ENCODE measurements around the gene IRF7.

DNA sequence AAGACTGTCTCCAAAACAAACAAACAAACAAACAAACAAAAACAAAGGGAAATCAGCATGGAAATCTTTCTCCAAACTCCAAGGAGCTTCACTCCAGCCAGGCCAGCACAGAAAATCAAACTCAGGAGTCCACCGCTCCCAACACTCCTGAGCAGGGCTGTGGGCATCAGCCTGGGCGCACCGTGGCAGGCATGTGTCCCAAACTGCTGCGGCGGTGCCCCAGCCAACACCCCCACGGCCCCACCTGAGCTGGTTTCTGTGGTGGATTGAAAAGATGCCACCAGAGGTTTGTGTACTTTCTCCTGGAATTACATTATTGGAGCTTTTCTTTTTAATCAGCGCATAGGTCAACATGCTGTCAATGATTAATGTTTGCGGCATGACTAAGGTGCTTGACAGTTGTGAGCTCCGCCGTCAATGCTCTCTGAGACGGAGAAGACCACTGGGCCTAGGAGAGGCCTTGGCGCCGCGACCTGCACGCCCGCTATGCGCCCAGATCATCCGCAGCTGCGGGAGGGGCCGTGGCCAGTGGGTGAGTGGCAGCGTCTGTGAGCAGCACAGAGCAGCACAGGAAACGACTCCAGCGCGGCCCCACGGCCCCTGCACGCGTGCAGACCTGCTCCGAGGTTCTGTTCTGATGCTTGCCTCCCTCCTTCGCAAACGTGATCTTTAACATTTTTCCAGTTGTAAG lies 39.4 kb upstream of the IRF7 start:
- TF ChIP-seq, protein P1, sequence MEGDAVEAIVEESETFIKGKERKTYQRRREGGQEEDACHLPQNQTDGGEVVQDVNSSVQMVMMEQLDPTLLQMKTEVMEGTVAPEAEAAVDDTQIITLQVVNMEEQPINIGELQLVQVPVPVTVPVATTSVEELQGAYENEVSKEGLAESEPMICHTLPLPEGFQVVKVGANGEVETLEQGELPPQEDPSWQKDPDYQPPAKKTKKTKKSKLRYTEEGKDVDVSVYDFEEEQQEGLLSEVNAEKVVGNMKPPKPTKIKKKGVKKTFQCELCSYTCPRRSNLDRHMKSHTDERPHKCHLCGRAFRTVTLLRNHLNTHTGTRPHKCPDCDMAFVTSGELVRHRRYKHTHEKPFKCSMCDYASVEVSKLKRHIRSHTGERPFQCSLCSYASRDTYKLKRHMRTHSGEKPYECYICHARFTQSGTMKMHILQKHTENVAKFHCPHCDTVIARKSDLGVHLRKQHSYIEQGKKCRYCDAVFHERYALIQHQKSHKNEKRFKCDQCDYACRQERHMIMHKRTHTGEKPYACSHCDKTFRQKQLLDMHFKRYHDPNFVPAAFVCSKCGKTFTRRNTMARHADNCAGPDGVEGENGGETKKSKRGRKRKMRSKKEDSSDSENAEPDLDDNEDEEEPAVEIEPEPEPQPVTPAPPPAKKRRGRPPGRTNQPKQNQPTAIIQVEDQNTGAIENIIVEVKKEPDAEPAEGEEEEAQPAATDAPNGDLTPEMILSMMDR (IDR thresholded peaks at IDR 0.05; ENCODE audit: low read depth, low read length) = no peak
- TF ChIP-seq, protein P2, sequence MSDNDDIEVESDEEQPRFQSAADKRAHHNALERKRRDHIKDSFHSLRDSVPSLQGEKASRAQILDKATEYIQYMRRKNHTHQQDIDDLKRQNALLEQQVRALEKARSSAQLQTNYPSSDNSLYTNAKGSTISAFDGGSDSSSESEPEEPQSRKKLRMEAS (IDR thresholded peaks at IDR 0.05; ENCODE audit: low read depth, low read length) = no peak
- no peak for TF ChIP-seq POLR2A (IDR thresholded peaks at IDR 0.05; ENCODE audit: extremely low read depth, insufficient read length)
- TF ChIP-seq MYC (IDR thresholded peaks at IDR 0.05; ENCODE audit: low read depth, low read length) = no peak
